HG03064 (cell line): ENCODE results near the gene METTL6.
"Not testable (repeated sequence)": the region's sequence is repeated elsewhere in the genome, so short reads cannot be mapped to it uniquely, and the experiment has no call there.

Source experiments
- ATAC-seq: cut with Tn5 transposase; IDR thresholded peaks from one replicate; pipeline ENCODE4 v1.9.1; 2021; ENCODE audit warnings: low read depth; ENCODE audit not compliant: unreplicated experiment

The METTL6 gene

GRCh38 chr3:15405448-15406050, 21.8 kb downstream of the METTL6 start:
- ATAC-seq, result no peak

GRCh38 chr3:15404767-15405166, 22.6 kb downstream of the METTL6 start:
- ATAC-seq, result no peak

- ATAC-seq, result no peak
These were observed 23.4 kb downstream of the METTL6 start for GRCh38 chr3:15403965-15404364.

- ATAC-seq, result no peak
These were observed 23.8 kb downstream of the METTL6 start for GRCh38 chr3:15403495-15403894.

- no peak for ATAC-seq
These were observed 25.4 kb downstream of the METTL6 start for GRCh38 chr3:15401936-15402335.

GRCh38 chr3:15399970-15400369, 27.4 kb downstream of the METTL6 start:
- ATAC-seq, result no peak

- ATAC-seq, result not testable (repeated sequence)
These were observed 28.6 kb downstream of the METTL6 start for GRCh38 chr3:15398731-15399133.

GRCh38 chr3:15393252-15393651, 34.1 kb downstream of the METTL6 start:
- not testable (repeated sequence) for ATAC-seq

- ATAC-seq, result no peak
These were observed 36.3 kb downstream of the METTL6 start for GRCh38 chr3:15391007-15391406.

- ATAC-seq, result no peak
These were observed 36.9 kb downstream of the METTL6 start for GRCh38 chr3:15390460-15390859.

- ATAC-seq, result not testable (repeated sequence)
These were observed 39.0 kb downstream of the METTL6 start for GRCh38 chr3:15388335-15388734.

- ATAC-seq, result no peak
These were observed 39.6 kb downstream of the METTL6 start for GRCh38 chr3:15387735-15388134.

- no peak for ATAC-seq
These were observed 40.2 kb downstream of the METTL6 start for GRCh38 chr3:15387171-15387581.

- ATAC-seq, result not testable (repeated sequence)
These were observed 40.7 kb downstream of the METTL6 start for GRCh38 chr3:15386654-15386955.

GRCh38 chr3:15385901-15386653, 41.3 kb downstream of the METTL6 start:
- no peak for ATAC-seq

GRCh38 chr3:15385238-15385695, 42.1 kb downstream of the METTL6 start:
- ATAC-seq, result not testable (repeated sequence)

- peak; percentile 79 for ATAC-seq
These were observed 42.7 kb downstream of the METTL6 start for GRCh38 chr3:15384510-15385237.

GRCh38 chr3:15382405-15382923, 44.9 kb downstream of the METTL6 start:
- ATAC-seq, result no peak

- ATAC-seq, result no peak
These were observed 46.1 kb downstream of the METTL6 start for GRCh38 chr3:15380980-15381890.
